Glomerular visceral epithelial cell (primary cell): Measurements from ENCODE around the gene SLCO1B1.

Experiments used
- DNase-seq: peaks from one replicate; pipeline ENCODE4 v3.0.0-alpha.2; 2016; ENCODE audit errors: extremely low spot score

SLCO1B1 gene

DNA sequence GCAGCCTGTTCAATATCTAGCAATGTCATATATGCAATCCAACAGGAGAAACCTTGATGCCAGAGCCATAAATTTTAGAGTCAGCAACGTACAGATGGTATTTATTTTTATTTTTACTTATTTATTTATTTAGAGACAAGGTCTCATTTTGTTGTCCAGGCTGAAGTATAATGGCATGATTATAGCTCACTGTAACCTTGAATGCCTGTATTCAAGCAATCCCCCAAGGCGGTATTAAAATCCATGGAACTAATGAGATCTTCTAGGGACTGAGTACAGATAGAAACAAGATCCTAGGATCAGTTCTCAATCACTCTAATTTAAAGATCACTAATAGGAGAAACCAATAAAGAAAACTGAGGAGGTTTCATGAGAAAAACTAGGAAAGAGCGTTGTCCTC lies 89.3 kb downstream of the SLCO1B1 start:
- no peak for DNase-seq

DNA sequence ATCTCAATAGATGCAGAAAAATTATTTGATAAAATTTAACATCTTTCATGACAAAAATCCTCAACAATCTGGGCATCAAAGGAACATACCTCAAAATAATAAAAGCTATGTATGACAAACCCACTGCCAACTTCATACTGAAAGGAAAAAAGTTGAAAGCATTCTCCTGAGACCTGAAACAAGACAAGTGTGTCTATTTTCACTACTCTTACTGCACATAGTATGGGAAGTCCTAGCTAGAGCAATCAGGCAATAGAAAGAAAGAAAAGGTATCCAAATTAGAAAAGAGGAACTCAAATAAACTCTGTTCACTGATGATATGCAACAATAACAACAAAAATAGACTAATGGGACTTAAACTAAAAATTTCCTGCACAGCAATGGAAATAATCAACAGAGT lies 90.1 kb downstream of the SLCO1B1 start:
- no peak for DNase-seq

DNA sequence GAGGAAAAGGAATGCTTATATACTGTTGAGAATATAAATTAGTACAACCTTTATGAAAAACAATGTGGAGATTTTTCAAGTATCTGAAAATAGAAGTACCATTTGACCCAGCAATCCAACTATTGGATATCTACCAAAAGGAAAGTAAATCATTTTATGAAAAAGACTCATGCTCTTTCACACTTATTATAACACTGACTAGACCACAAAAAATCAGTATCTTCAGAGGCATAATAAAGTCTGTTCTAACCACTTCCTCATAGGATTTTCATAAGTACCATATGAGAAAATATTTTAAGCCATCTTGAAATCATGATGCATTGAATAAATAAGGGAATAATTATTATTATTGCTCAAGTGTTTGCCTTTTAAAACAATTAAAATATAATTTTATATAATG lies 90.8 kb downstream of the SLCO1B1 start:
- no peak for DNase-seq

DNA sequence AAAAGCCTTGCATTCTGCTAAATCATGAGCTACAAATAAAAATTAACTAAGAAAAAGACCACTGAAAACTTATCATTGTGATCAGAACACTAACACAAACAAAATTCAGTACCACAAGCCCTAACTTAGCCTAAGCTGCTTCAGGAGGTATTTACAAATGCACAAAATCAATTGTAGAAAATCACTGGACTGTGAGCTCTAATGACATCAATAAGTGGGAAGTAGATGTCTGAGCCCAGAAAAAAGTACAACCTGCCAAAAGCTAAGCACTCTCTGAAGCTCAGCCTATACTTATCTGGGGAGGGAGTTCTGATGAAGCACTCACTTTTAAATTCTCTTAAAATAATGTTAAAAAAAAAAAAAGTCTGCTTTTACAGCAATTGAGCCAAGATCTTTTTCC lies 92.9 kb downstream of the SLCO1B1 start:
- DNase-seq, result no peak

DNA sequence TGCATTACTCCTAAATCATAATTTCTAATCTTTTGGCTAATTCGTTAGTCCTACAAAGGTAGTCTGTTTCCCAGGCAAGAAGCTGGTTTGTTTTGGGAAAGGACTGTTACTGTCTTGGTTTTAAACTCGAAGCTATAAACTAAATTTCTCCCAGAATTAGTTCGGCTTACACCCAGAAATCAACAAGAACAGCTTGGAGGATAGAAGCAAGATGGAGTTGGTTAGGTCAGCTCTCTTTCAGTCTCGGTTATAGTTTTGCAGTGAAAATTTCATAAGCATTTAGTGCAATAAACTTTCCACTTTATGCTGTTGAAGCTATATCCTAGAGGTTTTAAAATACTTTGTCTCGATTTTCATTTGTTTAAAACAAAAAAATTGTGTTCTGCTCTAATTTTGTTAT lies 103.4 kb downstream of the SLCO1B1 start:
- DNase-seq, result no peak

DNA sequence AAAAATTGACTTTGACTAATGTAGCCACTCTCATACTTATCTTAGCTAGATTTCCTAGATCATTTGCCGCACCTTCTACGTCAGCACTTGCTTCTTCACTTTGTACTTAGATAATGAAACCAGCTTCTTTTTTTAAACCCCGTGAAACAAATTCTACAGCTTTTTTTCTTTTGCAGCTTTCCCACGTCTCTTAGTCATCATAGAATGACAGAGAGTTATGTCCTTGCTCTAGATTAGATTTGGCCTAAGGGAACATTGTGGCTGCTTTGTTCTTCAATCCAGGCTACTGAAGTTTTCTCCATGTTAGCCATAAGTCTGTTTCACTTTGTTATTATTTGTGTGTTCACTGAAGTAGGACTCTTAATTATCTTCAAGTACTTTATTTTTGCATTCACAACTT lies 108.9 kb downstream of the SLCO1B1 start:
- DNase-seq, result no peak

DNA sequence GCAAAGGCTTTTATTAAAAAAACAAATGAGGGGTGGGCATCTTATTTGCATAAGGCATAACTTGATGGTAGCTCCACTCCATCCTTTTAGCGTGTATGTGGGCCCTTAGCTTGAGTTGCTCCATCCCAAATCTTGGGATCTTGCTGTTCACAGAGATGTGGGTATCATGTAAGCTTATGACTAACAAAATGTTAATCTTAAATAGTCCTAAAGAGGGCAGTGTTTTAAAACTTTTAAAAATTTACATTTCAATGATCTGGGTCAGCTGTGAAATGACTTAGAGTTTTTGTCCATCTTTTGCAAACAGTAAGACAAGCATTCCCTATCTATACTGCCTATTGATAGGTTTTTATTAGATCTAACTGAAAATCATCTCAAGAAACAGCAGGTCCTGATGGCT lies 117.7 kb downstream of the SLCO1B1 start:
- no peak for DNase-seq

DNA sequence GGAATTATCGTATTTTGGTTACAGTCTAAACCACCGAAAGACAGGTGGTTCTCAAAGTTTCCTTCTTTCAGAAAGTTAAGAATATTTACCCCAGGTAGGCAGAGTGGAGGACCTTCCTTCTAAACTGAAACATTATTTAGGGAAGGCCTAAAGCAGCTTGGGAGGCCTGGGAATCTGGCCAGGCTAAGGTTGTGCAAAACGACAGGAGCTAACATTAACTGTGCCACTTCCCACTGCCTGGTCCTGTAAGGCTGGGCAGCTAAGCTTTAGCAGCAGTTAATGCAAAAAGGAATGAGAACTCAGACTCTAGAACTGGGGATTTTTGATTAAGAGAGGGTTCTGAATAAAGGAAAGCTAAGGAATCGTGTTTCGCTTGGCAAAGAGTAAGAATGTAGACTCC lies 121.1 kb downstream of the SLCO1B1 start:
- DNase-seq, result no peak

DNA sequence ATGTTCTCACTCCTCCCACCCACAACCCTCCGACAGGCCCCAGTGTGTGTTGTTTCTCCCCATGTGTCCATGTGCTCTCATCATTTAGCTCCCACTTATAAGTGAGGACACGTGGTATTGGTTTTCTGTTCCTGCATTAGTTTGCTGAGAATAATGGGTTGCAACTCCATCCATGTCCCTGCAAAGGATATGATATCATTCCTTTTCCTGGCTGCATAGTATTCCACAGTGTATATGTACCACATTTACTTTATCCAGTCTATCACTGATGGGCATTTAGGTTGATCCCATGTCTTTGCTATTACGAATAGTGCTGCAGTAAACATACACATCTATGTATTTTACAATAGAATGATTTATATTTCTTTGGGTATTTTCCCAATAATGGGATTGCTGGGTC lies 126.2 kb downstream of the SLCO1B1 start:
- no peak for DNase-seq

DNA sequence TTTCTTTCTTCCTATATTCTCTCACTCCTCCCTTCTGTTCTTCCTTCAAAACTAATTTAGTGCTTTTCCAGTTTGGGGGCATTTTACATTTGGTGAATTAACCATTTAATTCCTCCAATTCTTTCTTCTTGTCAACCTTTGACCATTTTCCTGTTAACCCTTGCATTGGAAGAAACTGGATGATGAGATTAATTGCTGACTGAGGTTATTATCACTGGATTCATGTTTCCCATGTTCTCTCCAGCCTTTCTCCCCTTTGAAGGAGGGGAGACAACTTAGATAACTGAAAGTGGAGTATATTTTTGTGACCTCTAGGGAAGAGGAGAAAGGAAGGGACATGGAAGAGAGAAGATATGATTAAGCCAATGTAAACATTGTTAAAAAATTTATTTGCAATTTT lies 133.2 kb downstream of the SLCO1B1 start:
- no peak for DNase-seq

DNA sequence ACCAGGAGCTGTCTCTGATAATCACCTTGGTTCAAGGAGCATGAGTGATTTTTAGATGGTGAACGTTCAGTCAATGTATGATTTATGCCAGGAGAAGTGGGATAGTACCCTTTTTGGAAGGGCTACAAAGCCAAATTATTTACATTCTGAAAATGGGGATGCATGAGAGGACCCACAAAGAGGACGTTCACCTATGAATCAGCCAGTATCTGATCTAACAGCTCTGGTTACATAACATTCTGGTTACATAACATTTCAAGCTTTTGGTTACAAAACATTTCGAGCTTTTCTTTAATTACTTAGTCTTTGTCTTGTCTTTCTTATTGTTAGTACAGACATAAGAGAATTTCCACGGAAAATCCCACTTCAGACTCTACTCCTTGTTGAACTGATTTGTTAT lies 134.9 kb downstream of the SLCO1B1 start:
- DNase-seq, result no peak

DNA sequence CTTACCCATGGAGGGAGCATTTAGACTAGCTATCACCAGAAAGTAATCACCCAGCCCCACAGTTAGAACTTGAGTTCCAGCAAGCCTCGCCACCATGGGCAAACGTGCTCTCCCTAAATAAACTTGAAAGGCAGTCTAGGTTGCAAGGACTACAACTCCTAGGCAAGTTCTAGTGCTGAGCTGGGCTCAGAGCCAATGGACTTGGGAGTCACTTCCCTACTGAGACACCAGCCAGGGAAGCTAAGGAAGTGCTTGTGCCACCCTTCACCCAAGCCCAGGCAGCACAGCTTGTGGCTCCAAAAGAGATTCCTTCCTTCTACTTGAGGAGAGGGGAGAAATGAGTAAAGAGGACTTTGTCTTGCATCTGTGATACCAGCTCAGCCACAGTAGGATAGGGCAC lies 145.8 kb downstream of the SLCO1B1 start:
- no peak for DNase-seq
